HepG2 (cell line): ENCODE results near the gene EIF4G3. TPM values are rescaled to one million over a fixed set of nuclear protein-coding genes. Genes with fewer than 3 reads are reported as not detected.

Source experiments
- ATAC-seq: fragments of 200-7000 bp; cut with Tn5 transposase; 3 replicates; pipeline ENCODE4 v1.9.1; 2020; ENCODE audit warnings: mild to moderate bottlenecking, moderate library complexity
- BruUV-seq: library from RNA; stranded (reverse); fragments of 400-500 nt; replicated peaks from 2 replicates; lab custom pipeline; 2021; lab: Mats Ljungman, UMichigan
- CTCF ChIA-PET: fragments of 300-600 bp; formaldehyde crosslinking; extraction: SDS; loops from one replicate; lab custom pipeline; 2021; ENCODE audit warnings: low total read pairs, inconsistent platforms, low intra/inter-chr PET ratio; lab: Yijun Ruan, JAX
- POLR2A ChIA-PET: fragments of 350-600 bp; sonication (Branson Sonifier 250); formaldehyde crosslinking; loops from one replicate; lab custom pipeline; 2020; ENCODE audit warnings: antibody characterized with exemption, inconsistent platforms; lab: Yijun Ruan, JAX
- DNase-seq: peaks from one replicate; pipeline ENCODE4 v3.0.0-alpha.2; 2015; ENCODE audit warnings: low spot score
- FAIRE-seq: peaks from 3 replicates; lab custom pipeline; 2011; peaks lifted over from hg19 to GRCh38; lab: Jason Lieb, UNC
- H2AFZ ChIP-seq: one replicate; pipeline ENCODE4 v1.6.1; 2011; ENCODE audit warnings: low read length, inconsistent platforms
- H3K27ac ChIP-seq: fragments of 300-600 bp; 3 replicates; pipeline ENCODE4 v1.8.0; 2011; ENCODE audit warnings: mixed run types, mild to moderate bottlenecking, mixed read lengths, low read length, inconsistent platforms; ENCODE audit not compliant: insufficient read depth; ENCODE audit errors: extremely low read length
- H3K27me3 ChIP-seq, 2 experiments: fragments of 200-600 bp in 1 of 2; 2 replicates in 1 of 2; 3 replicates in 1 of 2; pipeline versions ENCODE4 v1.6.0 to v1.8.0; 2011; ENCODE audit warnings: low read length in 2 of 2, mild to moderate bottlenecking in 2 of 2, moderate library complexity in 2 of 2, inconsistent platforms in 1 of 2; ENCODE audit not compliant: insufficient read depth in 2 of 2, control insufficient read depth in 1 of 2
- H3K36me3 ChIP-seq, 2 experiments: fragments of 200-600 bp in 1 of 2; replicated peaks in 1 of 2; 2 replicates in 1 of 2; 3 replicates in 1 of 2; pipeline versions ENCODE4 v1.5.1 to v1.8.0; 2011; ENCODE audit warnings: low read length in 2 of 2, inconsistent platforms in 1 of 2; ENCODE audit not compliant: insufficient read depth in 2 of 2, control insufficient read depth in 1 of 2
- H3K4me1 ChIP-seq: 2 replicates; pipeline ENCODE4 v1.5.1; 2012; ENCODE audit warnings: low read length, inconsistent platforms; ENCODE audit not compliant: insufficient read depth
- H3K4me2 ChIP-seq: 2 replicates; pipeline ENCODE4 v1.6.0; 2011; ENCODE audit warnings: low read depth, low read length, inconsistent platforms
- H3K4me3 ChIP-seq, 3 experiments: fragments of 200-600 bp in 1 of 3; sonication (generic), shearing (Covaris generic) in 1 of 3; replicated peaks in 1 of 3; 2 replicates each; pipeline ENCODE4 v1.5.1; 2011 to 2016; ENCODE audit warnings: low read length in 3 of 3, inconsistent platforms in 2 of 3, low read depth in 2 of 3, mild to moderate bottlenecking in 2 of 3, control low read depth in 1 of 3, mixed read lengths in 1 of 3; ENCODE audit not compliant: insufficient read depth in 1 of 3
- H3K79me2 ChIP-seq: one replicate; pipeline ENCODE4 v1.6.1; 2011; ENCODE audit warnings: low read length, inconsistent platforms; ENCODE audit not compliant: insufficient read depth
- H3K9ac ChIP-seq: 2 replicates; pipeline ENCODE4 v1.6.0; 2011; ENCODE audit warnings: mild to moderate bottlenecking, low read depth, low read length, inconsistent platforms; ENCODE audit not compliant: insufficient read depth
- H3K9me3 ChIP-seq: 2 replicates; pipeline ENCODE4 v1.5.1; 2012; ENCODE audit warnings: mild to moderate bottlenecking, low read length
- H4K20me1 ChIP-seq: 2 replicates; pipeline ENCODE4 v1.6.0; 2011; ENCODE audit warnings: inconsistent platforms, mild to moderate bottlenecking, low read length, moderate library complexity; ENCODE audit not compliant: insufficient read depth
- DMAP1 ChIP-seq: IDR thresholded peaks from 2 replicates; pipeline ENCODE4 v1.6.1; 2016
- GFI1 ChIP-seq: sonication (generic); formaldehyde crosslinking; IDR thresholded peaks from 2 replicates; pipeline ENCODE4 v1.5.0; 2020; ENCODE audit warnings: missing genetic modification reagents, mild to moderate bottlenecking, borderline replicate concordance
- HNF1B ChIP-seq: sonication (generic); formaldehyde crosslinking; IDR thresholded peaks from 2 replicates; pipeline ENCODE4 v1.5.1; 2020; ENCODE audit warnings: mild to moderate bottlenecking, moderate library complexity, missing genetic modification reagents
- KDM5A ChIP-seq: fragments of 200-600 bp; sonication (generic); IDR thresholded peaks from 2 replicates; pipeline ENCODE4 v1.7.0; 2018; ENCODE audit warnings: antibody characterized with exemption, mild to moderate bottlenecking, low read length, borderline replicate concordance
- NCOR1 ChIP-seq: fragments of 200-600 bp; sonication (generic); IDR thresholded peaks from 2 replicates; pipeline ENCODE4 v1.7.0; 2017; ENCODE audit warnings: antibody characterized with exemption, low read length, borderline replicate concordance
- NFKBIZ ChIP-seq: IDR thresholded peaks from 2 replicates; pipeline ENCODE4 v1.6.1; 2018; ENCODE audit warnings: missing genetic modification reagents, missing compliant biosample characterization
- PBX3 ChIP-seq: sonication (generic); formaldehyde crosslinking; IDR thresholded peaks from 2 replicates; pipeline ENCODE4 v1.8.1; 2023; ENCODE audit warnings: missing genetic modification reagents, inconsistent platforms, borderline replicate concordance
- RBAK ChIP-seq: sonication (generic); formaldehyde crosslinking; IDR thresholded peaks from 2 replicates; pipeline ENCODE4 v1.5.1; 2020; ENCODE audit warnings: mild to moderate bottlenecking, missing genetic modification reagents
- RFX3 ChIP-seq: IDR thresholded peaks from 2 replicates; pipeline ENCODE4 v1.6.1; 2016; ENCODE audit warnings: missing biosample characterization, missing genetic modification reagents
- WGBS: methylation state at CpG from one replicate; pipeline ENCODE4 v1.1.6; 2017; ENCODE audit warnings: low lambda C conversion rate; 5-methylcytosine and 5-hydroxymethylcytosine counted together
- in situ Hi-C: cut with HindIII; loops from 2 replicates; pipeline ENCODE4 v1.10.0; 2017; ENCODE audit warnings: low pct_unique_long_range_greater_than_20kb; ENCODE audit not compliant: extremely low pct_ligation_motif_present
- intact Hi-C: fragments of 100-400 bp; cut with micrococcal nuclease; formaldehyde crosslinking; loops from one replicate; pipeline ENCODE4 v1.10.0; 2022; ENCODE audit not compliant: unreplicated experiment
- polyA plus RNA-seq, 8 experiments: library from polyadenylated mRNA; depleted of rRNA in 3 of 8; stranded (reverse) in 7 of 8; unstranded in 1 of 8; fragments of >200 nt; fragmentation: Illumina TruSeq in 4 of 8; extraction: Trizol in 4 of 8; gene quantifications; 2 replicates each; pipeline versions ENCODE4 v1.2.1 to v1.2.3, GENCODE V29; 2011 to 2016; ENCODE audit warnings: low read depth in 4 of 8, missing spikeins in 1 of 8, mixed read lengths in 1 of 8; ENCODE audit not compliant: insufficient read depth in 1 of 8
- total RNA-seq, 5 experiments: library from RNA; depleted of rRNA; stranded (reverse); fragments of >200 nt; fragmentation: Illumina TruSeq; extraction: Trizol; gene quantifications; 2 replicates each; pipeline ENCODE4 v1.2.3, GENCODE V29; 2016; ENCODE audit warnings: low read depth in 1 of 5
- TF ChIP-seq, protein P1 (sequence below): sonication (generic); formaldehyde crosslinking; IDR thresholded peaks from 2 replicates; pipeline ENCODE4 v1.5.1; 2020; ENCODE audit warnings: missing genetic modification reagents, mild to moderate bottlenecking, borderline replicate concordance

Gene EIF4G3
- total and polyA plus RNA-seq, 2 of the 13 experiments (the other 11 are each of a cell fraction or from before 2014, with no cell fraction given): 22.2 to 27.6 TPM

GRCh38 chr1:20847611-20848080 is 329.1 kb downstream of the EIF4G3 start:
- H4K20me1 ChIP-seq: no peaks in the 10 kb centered on the region
- CTCF ChIA-PET: no interaction called here
- no peak overlapping the region for H3K4me2 ChIP-seq
- no TSS peak for BruUV-seq
- H2AFZ ChIP-seq: no peak overlapping the region
- FAIRE-seq: no peak
- 94% methylated on average over 4 of the region's 4 CpGs for WGBS
- TF ChIP-seq GFI1 (CRISPR knock-in tag) (no peak), PBX3 (CRISPR knock-in tag) (no peak), HNF1B (CRISPR knock-in tag) (no peak), NCOR1 (no peak), RBAK (CRISPR knock-in tag) (no peak), DMAP1 (CRISPR knock-in tag) (no peak), KDM5A (no peak), NFKBIZ (CRISPR knock-in tag) (no peak), RFX3 (CRISPR knock-in tag) (no peak)
- TF ChIP-seq, protein P1, sequence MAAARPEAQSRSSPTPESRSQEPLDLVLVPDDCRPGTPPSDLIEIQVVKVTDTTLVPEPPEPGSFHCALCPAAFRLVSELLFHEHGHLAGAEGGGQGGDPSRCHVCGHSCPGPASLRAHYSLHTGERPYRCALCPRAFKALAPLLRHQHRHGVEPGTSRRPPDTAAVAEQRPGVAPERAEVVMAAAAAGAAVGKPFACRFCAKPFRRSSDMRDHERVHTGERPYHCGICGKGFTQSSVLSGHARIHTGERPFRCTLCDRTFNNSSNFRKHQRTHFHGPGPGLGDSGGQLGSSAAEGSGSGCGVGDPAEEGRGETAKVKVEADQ (CRISPR knock-in tag): no peak
- in situ Hi-C loops: no loop called here
- no peak overlapping the region for H3K9ac ChIP-seq
- no peaks in the 10 kb centered on the region for H3K79me2 ChIP-seq
- H3K27me3 ChIP-seq: no peaks in the 10 kb centered on the region
- no peak overlapping the region for H3K4me3 ChIP-seq
- H3K36me3 ChIP-seq: peaks cover 11% of the 10 kb centered on the region in 2 experiments; a peak in 4 of 5 replicates
- H3K27ac ChIP-seq: no peak overlapping the region
- no peak for DNase-seq
- POLR2A ChIA-PET: no interaction called here
- no peak for ATAC-seq
- H3K4me1 ChIP-seq: no peaks in the 10 kb centered on the region
- intact Hi-C loops: no loop called here
- no peaks in the 10 kb centered on the region for H3K9me3 ChIP-seq
